GM12878 (cell line): ENCODE results near the gene SV2A.

ENCODE experiments used
- MTA2 ChIP-seq: fragments of 450-650 bp; IDR thresholded peaks from 2 replicates; pipeline ENCODE4 v1.6.1; 2016; ENCODE audit warnings: low read depth, mild to moderate bottlenecking, moderate library complexity
- NFIC ChIP-seq: IDR thresholded peaks from 2 replicates; pipeline ENCODE4 v1.6.1; 2012; ENCODE audit warnings: low read depth, mild to moderate bottlenecking, inconsistent platforms, low read length, moderate library complexity
- TF ChIP-seq, protein P1 (sequence below), 3 experiments: IDR thresholded peaks in 2 of 3; conservative IDR thresholded peaks in 1 of 3; 2 replicates each; pipeline ENCODE4 v1.5.1; 2011; ENCODE audit warnings: low read depth in 3 of 3, low read length in 3 of 3, mild to moderate bottlenecking in 3 of 3, control low read depth in 2 of 3, moderate library complexity in 2 of 3, inconsistent platforms in 1 of 3, mixed read lengths in 1 of 3; ENCODE audit not compliant: control insufficient read depth in 2 of 3, insufficient read depth in 1 of 3; ENCODE audit errors: extremely low read depth in 1 of 3

DNA sequence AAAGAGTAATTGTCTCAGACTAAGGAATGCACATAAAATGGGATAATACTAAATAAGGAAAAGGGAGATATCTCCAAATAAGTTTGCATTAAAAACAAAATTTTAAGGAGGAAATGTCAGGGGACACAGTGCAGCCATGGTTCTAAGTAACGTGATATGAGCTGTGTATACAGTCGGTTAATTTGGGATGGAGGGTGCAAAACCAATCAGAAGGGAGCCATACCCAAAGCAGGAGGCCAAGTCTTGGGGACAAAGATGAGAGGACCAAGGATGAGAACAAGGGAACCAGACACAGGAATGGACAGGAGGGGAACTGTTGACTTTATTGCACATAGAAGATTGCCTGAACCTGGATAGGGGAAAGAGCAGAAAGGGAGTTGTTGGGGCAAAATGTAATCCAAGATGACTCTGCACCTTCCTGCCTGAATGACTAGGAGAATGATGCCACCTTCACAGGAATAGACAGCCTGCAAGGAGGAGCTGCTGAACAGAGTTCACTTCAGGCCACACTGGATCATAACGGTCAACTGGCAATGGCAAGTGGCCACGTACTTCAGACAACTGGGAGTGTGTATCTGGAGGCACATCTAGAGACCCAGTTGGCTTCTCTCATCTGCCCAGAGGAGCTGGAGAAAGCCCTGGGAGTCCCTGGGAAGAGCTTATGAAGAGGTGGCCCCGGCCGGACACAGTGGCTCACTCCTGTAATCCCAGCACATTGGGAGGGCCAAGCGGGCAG lies 40.3 kb downstream of the SV2A start:
- TF ChIP-seq, protein P1, sequence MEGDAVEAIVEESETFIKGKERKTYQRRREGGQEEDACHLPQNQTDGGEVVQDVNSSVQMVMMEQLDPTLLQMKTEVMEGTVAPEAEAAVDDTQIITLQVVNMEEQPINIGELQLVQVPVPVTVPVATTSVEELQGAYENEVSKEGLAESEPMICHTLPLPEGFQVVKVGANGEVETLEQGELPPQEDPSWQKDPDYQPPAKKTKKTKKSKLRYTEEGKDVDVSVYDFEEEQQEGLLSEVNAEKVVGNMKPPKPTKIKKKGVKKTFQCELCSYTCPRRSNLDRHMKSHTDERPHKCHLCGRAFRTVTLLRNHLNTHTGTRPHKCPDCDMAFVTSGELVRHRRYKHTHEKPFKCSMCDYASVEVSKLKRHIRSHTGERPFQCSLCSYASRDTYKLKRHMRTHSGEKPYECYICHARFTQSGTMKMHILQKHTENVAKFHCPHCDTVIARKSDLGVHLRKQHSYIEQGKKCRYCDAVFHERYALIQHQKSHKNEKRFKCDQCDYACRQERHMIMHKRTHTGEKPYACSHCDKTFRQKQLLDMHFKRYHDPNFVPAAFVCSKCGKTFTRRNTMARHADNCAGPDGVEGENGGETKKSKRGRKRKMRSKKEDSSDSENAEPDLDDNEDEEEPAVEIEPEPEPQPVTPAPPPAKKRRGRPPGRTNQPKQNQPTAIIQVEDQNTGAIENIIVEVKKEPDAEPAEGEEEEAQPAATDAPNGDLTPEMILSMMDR (IDR thresholded peaks at IDR 0.05 in 2 of 3, conservative IDR thresholded peaks at IDR 0.05 in 1 of 3; ENCODE audit: control insufficient read depth in 2 of 3, extremely low read depth in 1 of 3, insufficient read depth in 1 of 3, low read depth in 3 of 3, low read length in 3 of 3) = no peak
- TF ChIP-seq MTA2 (no peak), NFIC (no peak)
